CD4-positive, alpha-beta T cell treated with Interleukin-10 for 1 hour (primary cell): ENCODE measurements around the gene HSDL2.

Experiments
- DNase-seq: peaks from one replicate; pipeline ENCODE4 v3.0.0-alpha.2; 2020

The HSDL2 gene

GRCh38 chr9:112465352-112465751 is 85.4 kb downstream of the HSDL2 start:
- no peak for DNase-seq

GRCh38 chr9:112472996-112473395 is 93.1 kb downstream of the HSDL2 start:
- no peak for DNase-seq

DNA sequence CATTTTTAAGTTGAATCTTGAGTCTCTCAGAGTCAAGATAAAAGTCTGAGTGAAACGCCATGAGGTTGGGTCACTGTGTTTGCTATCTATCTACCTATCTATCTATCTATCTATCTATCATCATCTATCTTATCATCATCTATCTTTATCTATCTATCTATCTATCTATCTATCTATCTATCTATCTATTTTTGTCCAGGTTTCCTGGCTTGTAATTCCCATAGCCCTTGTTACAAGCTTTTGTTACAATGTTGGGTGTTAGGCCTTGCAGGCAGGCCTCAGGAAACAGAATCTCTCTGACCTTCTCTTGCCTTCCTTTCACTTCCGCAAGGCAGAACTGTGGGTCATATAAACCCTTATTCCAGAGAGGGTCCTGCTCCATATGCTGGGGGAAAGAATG is 94.1 kb downstream of the HSDL2 start:
- no peak for DNase-seq

DNA sequence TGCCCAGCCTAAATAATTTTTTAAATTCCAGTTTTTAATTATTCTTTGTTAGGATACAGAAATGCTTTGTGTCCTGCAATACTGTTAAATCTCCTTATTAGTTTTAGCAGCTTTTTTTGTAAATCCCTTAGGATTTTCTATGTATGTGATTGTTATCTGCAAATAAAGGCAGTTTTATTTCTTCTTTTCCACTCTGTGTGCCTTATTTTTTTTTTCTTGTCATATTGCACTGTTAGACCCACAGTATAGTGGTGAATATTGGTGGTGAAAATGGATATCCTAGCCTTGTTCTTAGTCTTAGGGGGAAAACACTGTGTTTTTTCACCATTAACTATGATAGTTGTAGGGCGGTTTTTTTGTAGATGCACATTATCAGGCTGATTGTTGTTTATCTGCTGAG is 95.4 kb downstream of the HSDL2 start:
- no peak for DNase-seq

GRCh38 chr9:112477330-112477729 is 97.4 kb downstream of the HSDL2 start:
- no peak for DNase-seq

GRCh38 chr9:112479221-112479620 is 99.3 kb downstream of the HSDL2 start:
- no peak for DNase-seq

GRCh38 chr9:112484607-112485006 is 104.7 kb downstream of the HSDL2 start:
- no peak for DNase-seq

- no peak for DNase-seq
These were observed 105.7 kb downstream of the HSDL2 start for GRCh38 chr9:112485574-112485973.

DNA sequence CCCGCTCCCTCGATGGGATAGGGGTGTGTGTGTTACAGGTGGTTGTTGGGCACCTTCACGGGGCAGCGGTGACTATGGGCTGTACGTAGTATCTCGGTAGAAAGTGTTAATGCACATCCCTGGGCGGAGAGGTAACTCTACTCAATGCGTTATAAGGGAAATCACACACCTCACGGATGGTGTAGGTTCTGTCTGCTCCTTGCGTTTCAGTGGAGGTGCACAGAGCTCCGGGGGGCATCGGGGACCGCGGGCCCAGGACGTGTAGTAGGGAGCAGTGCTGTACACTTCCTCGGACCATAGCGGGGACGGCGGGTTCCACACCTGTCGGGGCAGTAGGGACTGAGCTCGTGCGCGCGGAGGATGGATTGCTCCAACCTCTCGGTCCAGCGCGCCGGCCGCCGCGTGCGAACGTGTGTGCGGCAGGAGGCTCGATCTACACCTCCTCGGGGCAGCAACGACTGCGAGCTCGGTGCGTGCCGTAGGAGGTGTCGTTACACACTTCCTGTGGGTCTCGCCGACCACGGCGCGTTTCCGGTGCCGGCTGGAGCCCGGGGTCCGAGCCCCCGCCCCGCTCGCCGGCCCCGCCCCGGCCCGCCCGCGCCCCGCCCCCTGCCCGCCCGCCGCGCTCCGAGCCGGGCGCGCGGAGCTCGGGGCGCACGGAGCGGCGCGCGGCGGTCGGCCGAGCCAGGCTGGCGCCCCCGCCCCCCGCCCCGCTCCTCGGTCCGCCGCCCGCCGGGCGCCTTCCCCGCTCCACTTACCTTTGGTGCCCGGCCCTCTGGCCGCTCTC is 106.5 kb downstream of the HSDL2 start, which contains the start of gene KIAA1958:
Gene KIAA1958 (plus strand): TSS at position 607 of the 787 bp plus-strand sequence. CDS start 87,254 bp downstream, outside the sequence.
- DNase-seq = peak; percentile 86

DNA sequence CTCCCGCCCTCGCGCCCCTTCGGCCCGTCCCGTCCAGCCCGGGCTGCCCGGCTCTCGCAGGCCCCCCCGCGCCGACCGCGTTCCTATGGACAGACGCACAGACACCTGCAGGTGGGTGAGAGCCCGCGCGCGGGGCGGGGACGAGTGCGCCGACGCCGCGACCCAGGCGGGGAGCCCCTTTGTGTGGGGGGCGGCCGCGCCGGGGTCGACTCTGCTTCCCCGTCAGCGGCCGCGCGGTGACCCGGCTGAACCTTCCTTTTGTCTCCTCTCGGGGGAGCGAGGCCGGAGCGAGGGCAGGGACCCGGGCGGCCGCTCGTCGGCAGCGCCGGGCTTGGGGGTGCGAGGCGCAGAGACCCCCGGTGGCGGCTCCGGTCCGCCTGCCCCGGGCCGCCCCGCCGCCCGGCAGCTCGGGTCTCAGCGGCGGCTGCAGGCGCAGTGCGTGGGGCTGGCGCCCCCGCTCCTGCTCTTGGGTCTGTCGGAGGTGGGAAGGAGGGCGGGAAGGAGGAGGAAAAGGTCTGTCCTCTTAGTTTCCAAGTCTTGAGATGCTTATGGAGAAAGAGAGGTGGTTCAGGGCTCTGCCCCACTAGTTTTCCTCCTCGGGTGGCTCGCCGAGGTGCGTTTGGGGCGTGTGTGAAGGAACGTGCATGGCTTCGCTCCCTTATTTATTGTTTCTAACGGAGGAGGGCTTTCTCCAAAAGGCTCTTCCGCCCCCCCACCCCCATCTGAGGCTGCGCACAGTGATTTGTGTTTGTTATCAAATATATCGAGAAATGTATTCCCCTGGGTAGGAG is 107.3 kb downstream of the HSDL2 start:
- DNase-seq = peak; percentile 58

GRCh38 chr9:112487799-112488340 is 108.0 kb downstream of the HSDL2 start:
- DNase-seq = no peak

DNA sequence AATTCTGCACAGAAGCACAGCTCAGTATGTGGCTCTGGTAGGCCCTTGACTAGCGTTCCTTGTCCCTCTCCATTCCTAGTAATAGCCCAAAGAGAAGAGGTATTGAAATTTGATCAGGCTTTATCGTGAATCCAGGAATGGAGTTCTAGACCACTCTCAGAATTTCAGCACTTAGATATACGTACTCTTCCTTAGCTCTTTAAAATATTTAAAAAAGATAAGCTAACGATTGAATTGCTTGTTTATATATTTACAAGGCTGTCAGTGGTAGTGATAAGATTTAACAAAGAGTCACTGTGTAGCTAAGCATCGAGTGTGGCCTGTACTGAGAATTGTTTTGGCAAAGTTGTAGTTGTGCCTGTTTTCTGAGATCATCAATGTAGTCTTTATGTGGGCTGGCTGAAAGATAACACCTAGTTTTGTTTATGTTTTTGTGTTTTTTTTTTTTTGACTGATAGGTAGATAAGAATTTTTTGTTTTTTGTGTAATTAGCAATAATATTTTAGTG is 109.2 kb downstream of the HSDL2 start:
- no peak for DNase-seq

- no peak for DNase-seq
These were observed 110.2 kb downstream of the HSDL2 start for GRCh38 chr9:112489876-112490666.

DNA sequence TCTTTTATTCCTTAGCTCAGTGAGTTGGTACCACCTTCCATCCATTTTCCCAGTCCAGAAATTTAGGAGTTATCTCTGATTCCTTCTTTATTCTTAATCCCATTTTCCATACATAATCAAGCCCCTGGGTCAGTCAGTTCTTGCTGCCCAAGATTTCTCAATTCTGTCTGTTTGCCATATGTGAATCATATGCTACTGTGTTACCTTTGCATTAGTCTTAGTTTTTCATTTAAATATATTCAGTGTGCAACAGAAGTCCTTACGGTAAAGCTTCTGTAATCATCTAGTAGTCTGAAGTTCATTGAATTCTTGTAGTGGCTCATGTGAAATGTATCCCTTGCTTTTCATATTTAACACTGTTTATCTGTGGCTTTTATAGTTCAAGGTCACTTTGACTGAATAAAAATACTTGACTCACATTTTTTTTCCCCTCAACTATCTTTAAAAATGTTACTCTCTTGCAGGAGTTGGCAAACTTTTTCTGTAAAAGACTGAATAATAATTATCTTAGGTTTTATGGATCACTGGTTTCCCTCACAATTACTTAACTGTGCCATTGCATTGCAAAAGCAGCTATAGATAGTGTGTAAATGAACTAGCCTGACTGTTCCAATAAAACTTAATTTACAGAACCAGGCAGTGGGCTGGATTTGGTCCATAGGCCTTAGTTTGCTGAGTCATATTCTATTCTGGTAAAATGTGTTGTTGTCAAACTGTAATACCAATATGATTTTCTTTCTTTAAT is 113.7 kb downstream of the HSDL2 start:
- no peak for DNase-seq

DNA sequence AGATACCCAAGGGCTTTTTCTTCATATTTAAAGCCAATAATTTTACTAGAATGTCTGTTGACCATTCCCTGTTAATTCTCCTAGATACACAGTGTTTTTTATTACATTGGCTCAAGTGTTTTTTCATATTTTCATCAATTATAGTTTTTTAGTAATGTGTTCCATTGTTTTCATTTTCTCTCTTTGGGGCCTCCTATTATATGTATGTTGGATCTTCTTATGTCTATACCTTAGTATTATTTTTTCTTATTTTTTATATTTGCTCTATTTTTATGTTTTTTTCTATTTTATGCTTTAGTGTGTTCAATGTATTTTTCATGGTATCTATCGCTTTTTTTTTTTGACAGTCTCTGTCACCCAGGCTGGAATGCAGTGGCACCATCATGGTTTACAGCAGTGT is 114.2 kb downstream of the HSDL2 start:
- no peak for DNase-seq

DNA sequence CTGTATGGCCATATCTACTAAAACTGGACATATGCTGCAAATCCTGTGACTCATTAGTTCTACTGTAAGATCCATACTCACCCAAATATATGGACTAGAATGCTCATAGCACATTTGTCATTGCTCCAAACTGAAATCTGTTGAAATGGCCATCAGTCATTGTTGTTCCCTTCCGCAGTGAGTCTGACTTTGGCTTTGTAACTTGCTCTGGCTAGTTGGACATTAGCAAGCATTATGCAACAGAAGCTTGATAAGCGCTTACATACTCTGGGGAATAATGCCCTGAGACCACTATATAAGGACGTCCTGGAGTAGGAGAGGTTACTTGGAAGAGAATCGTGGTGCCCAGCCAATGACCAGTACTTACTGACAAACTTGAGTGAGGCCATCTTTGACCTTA is 115.7 kb downstream of the HSDL2 start:
- DNase-seq = no peak

GRCh38 chr9:112496074-112496722 is 116.3 kb downstream of the HSDL2 start:
- DNase-seq = no peak

DNA sequence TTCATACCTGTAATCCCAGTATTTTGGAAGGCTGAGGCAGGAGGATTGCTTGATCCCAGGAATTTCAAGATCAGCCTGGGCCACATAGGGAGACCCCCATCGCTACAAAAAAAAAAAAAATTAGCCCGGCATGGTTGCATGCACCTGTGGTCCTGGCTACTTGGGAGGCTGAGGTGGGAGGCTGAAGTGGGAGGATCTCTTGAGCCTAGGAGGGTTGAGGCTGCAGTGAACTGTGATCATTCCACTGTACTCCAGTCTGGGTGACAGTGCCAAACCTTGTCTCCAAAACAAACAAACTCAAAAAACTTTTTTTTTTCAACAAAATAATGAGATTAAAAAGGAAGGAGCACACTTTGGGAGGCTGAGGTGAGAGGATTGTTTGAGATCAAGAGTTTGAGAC is 120.9 kb downstream of the HSDL2 start:
- no peak for DNase-seq

- DNase-seq = no peak
These were observed 121.4 kb downstream of the HSDL2 start for GRCh38 chr9:112501287-112501686.

DNA sequence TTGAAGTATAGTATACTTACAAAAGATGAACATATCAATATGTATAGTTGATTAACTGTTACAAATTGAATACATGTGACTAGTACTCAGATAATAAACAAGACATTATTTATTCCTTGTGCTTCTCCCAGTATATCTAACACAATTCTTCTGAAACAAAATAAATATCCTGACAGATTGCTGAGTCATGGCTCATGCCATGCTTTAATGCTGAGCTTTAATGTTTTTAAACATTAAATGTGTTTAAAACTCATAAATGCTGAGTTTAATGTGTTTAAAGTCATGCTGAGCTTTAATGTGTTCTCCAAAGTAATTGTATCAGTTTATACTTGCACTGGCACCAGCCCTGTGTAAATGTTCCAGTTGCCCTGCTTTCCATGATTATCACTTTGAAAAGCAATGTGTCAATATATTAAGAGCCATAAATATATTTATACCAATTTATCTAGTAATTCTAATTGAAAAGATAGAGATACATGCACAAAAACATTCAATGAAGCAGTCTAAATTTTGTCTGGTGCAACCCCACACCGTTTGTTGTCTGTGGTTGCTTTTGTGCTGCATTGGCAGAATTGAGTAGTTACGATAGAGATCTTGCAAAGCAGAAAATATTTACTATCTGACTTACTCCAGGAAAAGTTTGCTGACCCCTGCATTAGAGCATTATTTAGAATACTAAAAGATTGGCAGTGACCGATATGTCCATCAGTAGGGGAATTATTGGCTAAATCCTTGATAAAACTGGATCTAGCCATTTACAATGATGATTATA is 122.5 kb downstream of the HSDL2 start:
- DNase-seq = no peak

DNA sequence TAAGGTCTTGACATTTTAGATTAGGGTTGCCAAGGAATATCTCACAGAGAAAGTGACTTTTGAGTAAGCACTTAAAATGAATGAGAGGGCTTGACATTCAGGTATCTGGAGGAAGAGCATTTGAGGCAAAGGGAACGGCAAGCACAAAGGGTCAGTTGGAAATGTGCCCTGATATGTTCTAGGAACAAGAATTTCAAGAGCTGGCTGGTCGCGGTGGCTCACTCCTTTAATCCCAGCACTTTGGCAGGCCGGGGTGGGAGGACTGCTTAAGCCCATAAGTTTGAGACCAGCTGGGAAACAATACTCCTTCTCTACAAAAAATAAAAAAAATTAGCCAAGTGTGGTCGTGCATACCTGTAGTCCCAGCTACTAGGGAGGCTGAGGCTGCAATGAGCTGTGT is 123.3 kb downstream of the HSDL2 start:
- DNase-seq = no peak
